Measurements from ENCODE around the gene RELN. TPM values are rescaled to one million over a fixed set of nuclear protein-coding genes. Genes with fewer than 3 reads are reported as not detected.

RELN gene
- total and polyA plus RNA-seq, 8 donors, result 0.08 to 1.4 (median 0.64) TPM

DNA sequence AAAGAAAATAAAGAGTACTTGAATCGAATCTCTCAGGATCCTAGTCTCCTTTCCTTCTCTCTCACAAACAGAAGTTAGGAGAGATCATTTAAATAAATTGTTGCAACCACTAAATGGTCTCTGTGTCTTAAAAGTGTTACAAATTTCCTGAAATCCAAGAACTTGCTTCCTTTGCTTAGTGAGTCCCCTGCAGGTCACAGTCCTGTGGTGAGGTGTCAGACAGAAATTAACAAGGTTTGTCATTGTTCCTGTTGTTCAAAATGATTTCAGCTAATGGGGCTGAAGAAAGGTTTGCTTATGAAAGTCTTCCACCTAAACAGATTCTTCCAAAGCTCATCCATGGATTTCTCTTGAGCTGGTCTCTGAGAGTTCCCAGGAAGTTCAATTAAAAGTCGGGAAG lies 391.9 kb downstream of the RELN start:
- H3K27me3 ChIP-seq, result no peaks in the 10 kb centered on the region
- TF ChIP-seq, protein P1, sequence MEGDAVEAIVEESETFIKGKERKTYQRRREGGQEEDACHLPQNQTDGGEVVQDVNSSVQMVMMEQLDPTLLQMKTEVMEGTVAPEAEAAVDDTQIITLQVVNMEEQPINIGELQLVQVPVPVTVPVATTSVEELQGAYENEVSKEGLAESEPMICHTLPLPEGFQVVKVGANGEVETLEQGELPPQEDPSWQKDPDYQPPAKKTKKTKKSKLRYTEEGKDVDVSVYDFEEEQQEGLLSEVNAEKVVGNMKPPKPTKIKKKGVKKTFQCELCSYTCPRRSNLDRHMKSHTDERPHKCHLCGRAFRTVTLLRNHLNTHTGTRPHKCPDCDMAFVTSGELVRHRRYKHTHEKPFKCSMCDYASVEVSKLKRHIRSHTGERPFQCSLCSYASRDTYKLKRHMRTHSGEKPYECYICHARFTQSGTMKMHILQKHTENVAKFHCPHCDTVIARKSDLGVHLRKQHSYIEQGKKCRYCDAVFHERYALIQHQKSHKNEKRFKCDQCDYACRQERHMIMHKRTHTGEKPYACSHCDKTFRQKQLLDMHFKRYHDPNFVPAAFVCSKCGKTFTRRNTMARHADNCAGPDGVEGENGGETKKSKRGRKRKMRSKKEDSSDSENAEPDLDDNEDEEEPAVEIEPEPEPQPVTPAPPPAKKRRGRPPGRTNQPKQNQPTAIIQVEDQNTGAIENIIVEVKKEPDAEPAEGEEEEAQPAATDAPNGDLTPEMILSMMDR (IDR thresholded peaks at IDR 0.05), result no peak
- ATAC-seq (no peak), DNase-seq (no peak), FAIRE-seq (no peak)
- WGBS, 2 donors, result 69 to 75% methylated on average over 2 of the region's 2 CpGs
- no peak overlapping the region for H3K4me3 ChIP-seq
- H3K36me3 ChIP-seq, result no peaks in the 10 kb centered on the region
- H3K4me1 ChIP-seq, result no peaks in the 10 kb centered on the region
- no peak overlapping the region for H3K27ac ChIP-seq
- H3K9me3 ChIP-seq, result no peaks in the 10 kb centered on the region
- intact Hi-C loops (cut with DNase I), result no loop called here

DNA sequence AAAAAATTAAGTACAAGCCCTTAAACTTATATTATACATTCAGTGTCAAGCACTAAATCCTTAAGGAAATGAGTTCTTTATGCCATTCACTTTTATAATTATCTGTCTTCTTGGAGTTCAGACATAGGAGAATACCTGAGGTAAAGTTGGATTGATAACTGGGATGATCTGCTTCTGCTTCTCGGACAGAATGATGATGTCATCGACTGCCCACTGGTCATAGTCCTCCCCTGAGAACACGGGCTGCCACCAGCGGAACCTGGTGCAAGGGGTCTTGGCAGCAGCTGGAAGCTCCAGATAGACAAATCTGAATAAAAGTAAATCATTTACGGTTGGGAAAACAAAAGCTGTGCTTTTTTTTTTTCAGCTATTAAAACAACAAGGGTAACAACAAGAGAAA lies 395.3 kb downstream of the RELN start:
- no peak for DNase-seq
- FAIRE-seq, result no peak
- Histone ChIP-seq H3K36me3 (no peaks in the 10 kb centered on the region), H3K9me3 (no peaks in the 10 kb centered on the region), H3K27ac (no peak overlapping the region), H3K4me1 (no peaks in the 10 kb centered on the region), H3K27me3 (no peaks in the 10 kb centered on the region), H3K4me3 (no peak overlapping the region)
- no peak for ATAC-seq
- intact Hi-C loops (cut with DNase I), result no loop called here
- 76 to 87% methylated on average over 5 of the region's 5 CpGs for WGBS, 2 donors
- TF ChIP-seq, protein P1 (IDR thresholded peaks at IDR 0.05), result no peak

DNA sequence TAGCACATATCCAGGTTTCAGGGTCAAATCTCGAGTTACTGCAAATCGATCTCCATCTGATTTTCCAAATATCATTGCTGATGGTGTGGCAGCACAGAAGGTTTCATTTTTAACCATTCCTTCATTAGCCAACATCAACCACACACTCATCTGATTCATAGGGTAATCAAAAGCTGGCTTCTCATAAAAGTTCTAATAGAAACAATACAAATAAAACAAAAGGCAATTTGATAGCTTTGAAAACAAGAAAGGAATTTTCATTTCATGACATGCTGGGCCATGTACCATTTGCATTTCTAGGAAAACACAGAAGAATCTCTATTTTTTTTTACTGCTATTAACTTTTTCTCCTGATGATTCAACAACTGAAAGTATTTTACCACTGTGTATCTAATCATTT lies 395.8 kb downstream of the RELN start:
- no peak for FAIRE-seq
- H3K27me3 ChIP-seq, result no peaks in the 10 kb centered on the region
- TF ChIP-seq, protein P1 (IDR thresholded peaks at IDR 0.05), result no peak
- no peak for DNase-seq
- H3K4me1 ChIP-seq, result no peaks in the 10 kb centered on the region
- H3K36me3 ChIP-seq, result no peaks in the 10 kb centered on the region
- H3K27ac ChIP-seq, result no peak overlapping the region
- ATAC-seq, result no peak
- intact Hi-C loops (cut with DNase I), result no loop called here
- H3K9me3 ChIP-seq, result no peaks in the 10 kb centered on the region
- H3K4me3 ChIP-seq, result no peak overlapping the region
- 31 to 60% methylated on average over 2 of the region's 2 CpGs for WGBS, 2 donors

DNA sequence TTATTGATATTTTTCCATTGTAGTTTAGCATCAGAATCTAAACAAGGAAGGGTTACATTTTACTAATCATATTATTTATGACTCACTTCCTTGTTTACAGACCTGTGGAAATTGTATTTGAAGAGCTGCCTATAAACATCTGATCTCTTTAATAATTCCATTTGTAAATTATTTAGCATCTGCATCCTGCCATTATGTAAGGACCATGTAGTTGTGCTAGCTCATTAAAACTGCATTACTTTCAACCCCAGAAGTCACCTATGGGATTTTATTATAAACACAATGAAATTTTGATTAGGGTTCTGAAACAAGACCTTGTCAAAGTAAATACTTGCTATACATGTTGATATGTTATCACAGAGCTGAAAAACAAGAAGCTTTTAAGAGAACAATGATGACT lies 396.6 kb downstream of the RELN start:
- intact Hi-C loops (cut with DNase I), result no loop called here
- TF ChIP-seq, protein P1 (IDR thresholded peaks at IDR 0.05), result no peak
- H3K4me1 ChIP-seq, result no peaks in the 10 kb centered on the region
- no peaks in the 10 kb centered on the region for H3K9me3 ChIP-seq
- no peak overlapping the region for H3K4me3 ChIP-seq
- ATAC-seq (no peak), FAIRE-seq (no peak), DNase-seq (no peak)
- H3K36me3 ChIP-seq, result no peaks in the 10 kb centered on the region
- no peaks in the 10 kb centered on the region for H3K27me3 ChIP-seq
- H3K27ac ChIP-seq, result no peak overlapping the region

DNA sequence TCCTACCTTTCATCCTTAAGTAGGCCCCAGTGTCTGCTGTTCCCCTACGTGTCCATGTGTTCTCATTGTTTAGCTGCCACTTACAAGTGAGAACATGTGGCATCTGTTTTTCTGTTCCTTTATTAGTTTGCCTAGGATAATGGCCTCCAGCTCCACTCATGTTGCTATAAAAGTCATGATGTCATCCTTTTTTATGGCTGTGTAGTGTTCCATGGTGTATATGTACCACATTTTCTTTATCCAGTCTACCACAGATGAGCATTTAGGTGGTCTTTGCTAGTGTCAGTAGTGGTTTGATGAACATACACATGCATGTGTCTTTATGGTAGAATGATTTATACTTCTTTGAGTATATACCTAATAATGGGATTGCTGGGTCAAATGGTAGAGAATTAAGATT lies 397.3 kb downstream of the RELN start:
- H3K36me3 ChIP-seq, result no peaks in the 10 kb centered on the region
- 97 to 100% methylated on average over 1 of the region's 1 CpG for WGBS, 2 donors
- no peaks in the 10 kb centered on the region for H3K9me3 ChIP-seq
- H3K4me3 ChIP-seq, result no peak overlapping the region
- FAIRE-seq (no peak), DNase-seq (no peak), ATAC-seq (no peak)
- no peaks in the 10 kb centered on the region for H3K27me3 ChIP-seq
- TF ChIP-seq, protein P1 (IDR thresholded peaks at IDR 0.05), result no peak
- no peak overlapping the region for H3K27ac ChIP-seq
- no peaks in the 10 kb centered on the region for H3K4me1 ChIP-seq
- intact Hi-C loops (cut with DNase I), result no loop called here

Data from pancreas (tissue), 10 donors.